DMS114 treated with DMSO at 0.1 percent for 48 hours (cell line): Measurements from ENCODE around the gene CYTH1.

Experiments
- DNase-seq: peaks from one replicate; lab custom pipeline; 2025; ENCODE audit not compliant: unreplicated experiment; lab: John Stamatoyannopoulos, UW

Gene CYTH1

GRCh38 chr17:78805301-78805700 lies 23.2 kb upstream of the CYTH1 start:
- DNase-seq: no peak

GRCh38 chr17:78804777-78805176 lies 22.7 kb upstream of the CYTH1 start:
- no peak for DNase-seq

GRCh38 chr17:78803186-78803845 lies 21.2 kb upstream of the CYTH1 start:
- no peak for DNase-seq

- DNase-seq: no peak
Measured at GRCh38 chr17:78802459-78802858, 20.4 kb upstream of the CYTH1 start.

- DNase-seq: no peak
Measured at GRCh38 chr17:78802008-78802407, 19.9 kb upstream of the CYTH1 start.

- DNase-seq: no peak
Measured at GRCh38 chr17:78800132-78800931, 18.3 kb upstream of the CYTH1 start.

- no peak for DNase-seq
Measured at GRCh38 chr17:78798695-78799559, 16.9 kb upstream of the CYTH1 start.

GRCh38 chr17:78797691-78798585 lies 15.9 kb upstream of the CYTH1 start:
- no peak for DNase-seq

GRCh38 chr17:78797213-78797612 lies 15.1 kb upstream of the CYTH1 start:
- no peak for DNase-seq

GRCh38 chr17:78796517-78796900 lies 14.4 kb upstream of the CYTH1 start:
- DNase-seq: no peak

- no peak for DNase-seq
Measured at GRCh38 chr17:78795861-78796516, 13.9 kb upstream of the CYTH1 start.

GRCh38 chr17:78794864-78795640 lies 13.0 kb upstream of the CYTH1 start:
- DNase-seq: no peak

GRCh38 chr17:78794399-78794798 lies 12.3 kb upstream of the CYTH1 start:
- no peak for DNase-seq

GRCh38 chr17:78793968-78794367 lies 11.9 kb upstream of the CYTH1 start:
- DNase-seq: no peak

- no peak for DNase-seq
Measured at GRCh38 chr17:78793415-78793814, 11.3 kb upstream of the CYTH1 start.

- no peak for DNase-seq
Measured at GRCh38 chr17:78791840-78792709, 10.0 kb upstream of the CYTH1 start.

- DNase-seq: no peak
Measured at GRCh38 chr17:78790552-78790951, 8.5 kb upstream of the CYTH1 start.

- no peak for DNase-seq
Measured at GRCh38 chr17:78789663-78790181, 7.6 kb upstream of the CYTH1 start.
